ENCODE results near the gene GRB7. TPM values are rescaled to one million over a fixed set of nuclear protein-coding genes. Genes with fewer than 3 reads are reported as not detected.

The GRB7 gene
- total and polyA plus RNA-seq, 9 of the 15 experiments (the other 6 are each of a cell fraction or from before 2014, with no cell fraction given) = 0.04 to 6.2 (median 2.2) TPM

- FAIRE-seq = no peak
- no peak for DNase-seq (ENCODE audit: extremely low read depth in 1 of 4, low spot score in 3 of 4)
- intact Hi-C loops (cut with micrococcal nuclease) (no loop called here), in situ Hi-C loops (cut with MboI) (no loop called here)
- 29% methylated on average over 5 of the region's 5 CpGs for WGBS (ENCODE audit: insufficient coverage, low coverage, missing lambda C conversion rate)
- no peaks in the 10 kb centered on the region; the same call in 2 of the 3 replicates for H3K36me3 ChIP-seq (ENCODE audit: control insufficient read depth, insufficient read depth, low read length)
- H2AFZ ChIP-seq (ENCODE audit: low read depth, low read length) = no peak overlapping the region
- no peaks in the 10 kb centered on the region for H4K20me1 ChIP-seq (replicated peaks; ENCODE audit: control insufficient read depth, insufficient read depth, low read length)
- no peak overlapping the region for H3K27ac ChIP-seq (ENCODE audit: extremely low read depth, low read depth, low read length)
- H3K9me3 ChIP-seq (replicated peaks; ENCODE audit: control insufficient read depth, insufficient read depth, low read depth, low read length) = no peaks in the 10 kb centered on the region
- ChIA-PET CTCF (ENCODE audit: low intra/inter-chr PET ratio) (no interaction called here), POLR2A (interaction anchor here (0.7 kb wide), 1 partner anchor 280 kb away, joined by 3 read pairs; no protein-coding TSS in a partner anchor)
- no peak overlapping the region for H3K9ac ChIP-seq (ENCODE audit: insufficient read depth in 1 of 2, low read depth in 2 of 2, low read length in 2 of 2)
- no peak for ATAC-seq
- H3K4me1 ChIP-seq (replicated peaks in 1 of 2; ENCODE audit: control insufficient read depth in 2 of 2, insufficient read depth in 2 of 2, low read length in 2 of 2) = peaks cover 0 to 16% of the 10 kb centered on the region in 2 experiments; a peak in 2 of 5 replicates
- H3K4me3 ChIP-seq = no peak overlapping the region
- no peaks in the 10 kb centered on the region; a peak in 1 of 5 replicates for H3K27me3 ChIP-seq (ENCODE audit: control insufficient read depth in 2 of 2, insufficient read depth in 2 of 2, low read length in 2 of 2)
- no peaks in the 10 kb centered on the region for H3K79me2 ChIP-seq (ENCODE audit: control insufficient read depth, insufficient read depth, low read length)
- H3K4me2 ChIP-seq (ENCODE audit: insufficient read depth, low read length) = no peak overlapping the region
- no peaks in the 10 kb centered on the region for H3K9me1 ChIP-seq (ENCODE audit: control insufficient read depth, insufficient read depth, low read length)
- no TSS peak for BruUV-seq (replicated peaks)
- TF ChIP-seq SMARCC2 (IDR thresholded peaks at IDR 0.05; ENCODE audit: low read depth) = no peak
- no peak for TF ChIP-seq ELF4 (CRISPR knock-in tag; IDR thresholded peaks at IDR 0.05)
- no peak for TF ChIP-seq FOXA3 (CRISPR knock-in tag; conservative IDR thresholded peaks at IDR 0.05 in 1 of 2, IDR thresholded peaks at IDR 0.05 in 1 of 2)
- TF ChIP-seq SP1 (CRISPR knock-in tag; IDR thresholded peaks at IDR 0.05) = no peak
- peak; percentile 47; the same call in 1 of the 2 replicates for TF ChIP-seq ZNF384 (IDR thresholded peaks at IDR 0.05; ENCODE audit: low read depth, low read length)
- peak; percentile 47; the same call in 1 of the 2 replicates for TF ChIP-seq CBFA2T2 (conservative IDR thresholded peaks at IDR 0.05)
- peak; percentile 58 to 70; a peak in 3 of 4 replicates for TF ChIP-seq KDM1A (IDR thresholded peaks at IDR 0.05)
- no peak for TF ChIP-seq CCAR2 (IDR thresholded peaks at IDR 0.05; ENCODE audit: low read depth, low read length)
- no peak for TF ChIP-seq ZNF197 (CRISPR knock-in tag; IDR thresholded peaks at IDR 0.05; ENCODE audit: low read depth)
- no peak for TF ChIP-seq ZNF79 (CRISPR knock-in tag; IDR thresholded peaks at IDR 0.05; ENCODE audit: low read depth)
- no peak for TF ChIP-seq KLF16 (IDR thresholded peaks at IDR 0.05)
- no peak for TF ChIP-seq HMG20B (CRISPR knock-in tag; IDR thresholded peaks at IDR 0.05)
- no peak for TF ChIP-seq ZBTB1 (CRISPR knock-in tag; IDR thresholded peaks at IDR 0.05; ENCODE audit: borderline replicate concordance, low read depth)
- TF ChIP-seq TAL1 (IDR thresholded peaks at IDR 0.05) = peak; percentile 15; the same call in 1 of the 2 replicates
- no peak for TF ChIP-seq CBX1 (IDR thresholded peaks at IDR 0.05; ENCODE audit: low read depth)
- no peak for TF ChIP-seq SMARCE1 (IDR thresholded peaks at IDR 0.05)
- TF ChIP-seq IFI16 (CRISPR knock-in tag; IDR thresholded peaks at IDR 0.05) = no peak
- 0 out of 2 replicates have a peak, but pooled peaks have one; percentile 20 for TF ChIP-seq NFIC (IDR thresholded peaks at IDR 0.05)
- TF ChIP-seq POLR2AphosphoS2 (IDR thresholded peaks at IDR 0.05; ENCODE audit: low read length) = no peak
- TF ChIP-seq ATF7 (IDR thresholded peaks at IDR 0.05) = no peak
- TF ChIP-seq SREBF1 (IDR thresholded peaks at IDR 0.05; ENCODE audit: borderline replicate concordance, low read depth, low read length) = no peak
- no peak for TF ChIP-seq NONO (IDR thresholded peaks at IDR 0.05; ENCODE audit: low read depth in 2 of 2, low read length in 1 of 2)
- no peak for TF ChIP-seq ZNF134 (CRISPR knock-in tag; conservative IDR thresholded peaks at IDR 0.05)
- TF ChIP-seq CBFA2T3 (IDR thresholded peaks at IDR 0.05) = peak; percentile 78
- TF ChIP-seq XRCC5 (IDR thresholded peaks at IDR 0.05; ENCODE audit: low read depth, low read length) = no peak
- no peak for TF ChIP-seq MAFF (IDR thresholded peaks at IDR 0.05; ENCODE audit: low read length)
- TF ChIP-seq HNRNPK (IDR thresholded peaks at IDR 0.05; ENCODE audit: low read depth, low read length, poor library complexity, severe bottlenecking) = no peak
Observed at GRCh38 chr17:39697961-39698360, 39.8 kb upstream of the GRB7 start.

Data from K562 (cell line).